ENCODE results near the gene ARPC5L. TPM values are rescaled to one million over a fixed set of nuclear protein-coding genes. Genes with fewer than 3 reads are reported as not detected.
A peak's percentile ranks its signal among the peaks of the same experiment; 100 is the strongest.
"Not testable (repeated sequence)": the region's sequence is repeated elsewhere in the genome, so short reads cannot be mapped to it uniquely, and the experiment has no call there.

Gene ARPC5L
- total RNA-seq, 4 donors from 2014 or later: 19.8 to 29.6 (median 20.4) TPM

DNA sequence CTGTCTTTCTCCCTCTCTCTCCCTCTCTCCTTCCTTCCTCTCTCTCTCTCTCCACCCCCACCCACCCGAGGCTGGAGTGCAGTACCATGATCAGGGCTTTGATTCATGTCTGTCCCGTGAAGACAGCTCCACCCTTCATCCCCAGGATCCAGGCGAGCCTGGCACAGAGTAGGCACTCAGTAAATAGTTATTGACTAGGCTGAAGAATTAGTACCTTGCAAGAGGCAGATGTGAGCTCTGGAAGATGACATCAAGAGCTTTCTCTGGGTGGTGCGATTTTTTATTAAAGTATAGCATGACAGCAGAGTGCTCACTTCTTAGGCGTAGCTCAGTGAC, 32.6 kb upstream of the ARPC5L start:
- TF ChIP-seq, protein P1, sequence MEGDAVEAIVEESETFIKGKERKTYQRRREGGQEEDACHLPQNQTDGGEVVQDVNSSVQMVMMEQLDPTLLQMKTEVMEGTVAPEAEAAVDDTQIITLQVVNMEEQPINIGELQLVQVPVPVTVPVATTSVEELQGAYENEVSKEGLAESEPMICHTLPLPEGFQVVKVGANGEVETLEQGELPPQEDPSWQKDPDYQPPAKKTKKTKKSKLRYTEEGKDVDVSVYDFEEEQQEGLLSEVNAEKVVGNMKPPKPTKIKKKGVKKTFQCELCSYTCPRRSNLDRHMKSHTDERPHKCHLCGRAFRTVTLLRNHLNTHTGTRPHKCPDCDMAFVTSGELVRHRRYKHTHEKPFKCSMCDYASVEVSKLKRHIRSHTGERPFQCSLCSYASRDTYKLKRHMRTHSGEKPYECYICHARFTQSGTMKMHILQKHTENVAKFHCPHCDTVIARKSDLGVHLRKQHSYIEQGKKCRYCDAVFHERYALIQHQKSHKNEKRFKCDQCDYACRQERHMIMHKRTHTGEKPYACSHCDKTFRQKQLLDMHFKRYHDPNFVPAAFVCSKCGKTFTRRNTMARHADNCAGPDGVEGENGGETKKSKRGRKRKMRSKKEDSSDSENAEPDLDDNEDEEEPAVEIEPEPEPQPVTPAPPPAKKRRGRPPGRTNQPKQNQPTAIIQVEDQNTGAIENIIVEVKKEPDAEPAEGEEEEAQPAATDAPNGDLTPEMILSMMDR (IDR thresholded peaks at IDR 0.05): no peak
- TF ChIP-seq POLR2A (IDR thresholded peaks at IDR 0.05): no peak
- intact Hi-C loops (cut with DNase I): no loop called here

DNA sequence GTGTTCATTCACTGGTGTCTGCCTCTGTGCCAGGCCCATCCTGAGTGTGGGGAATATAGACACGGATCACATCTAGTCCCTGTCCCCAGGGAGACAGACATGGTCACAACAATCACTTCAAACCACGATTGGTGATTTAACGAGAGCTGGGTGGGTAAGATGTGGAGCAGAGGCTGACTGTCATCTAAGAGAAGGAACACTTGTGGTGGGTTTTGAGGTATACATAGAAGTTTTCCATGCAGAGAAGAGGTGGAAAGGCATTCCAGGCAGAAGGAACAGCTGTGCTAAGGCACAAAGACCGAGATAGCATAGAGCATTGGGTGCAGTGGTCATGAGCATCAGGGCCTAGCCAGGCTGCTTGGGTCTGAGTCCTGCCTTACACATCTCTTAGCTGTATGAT, 31.3 kb upstream of the ARPC5L start:
- Histone ChIP-seq H3K4me1 (peaks cover 13 to 33% of the 10 kb centered on the region in 2 donors), H3K36me3 (no peaks in the 10 kb centered on the region), H3K4me3 (replicated peaks in 1 of 3) (no peak overlapping the region), H3K9me3 (no peaks in the 10 kb centered on the region), H3K27me3 (no peaks in the 10 kb centered on the region), H3K27ac (no peak overlapping the region)
- WGBS, 2 donors: 68 to 72% methylated on average over 4 of the region's 4 CpGs
- intact Hi-C loops (cut with DNase I): no loop called here
- no peak for TF ChIP-seq POLR2A (IDR thresholded peaks at IDR 0.05)
- TF ChIP-seq, protein P1 (IDR thresholded peaks at IDR 0.05): no peak
- DNase-seq: no peak

More for the DNA sequence above, 32.6 kb upstream of the ARPC5L start:
- no peak for DNase-seq
- Histone ChIP-seq H3K36me3 (no peaks in the 10 kb centered on the region), H3K4me3 (replicated peaks in 1 of 3) (no peak overlapping the region), H3K27me3 (no peaks in the 10 kb centered on the region), H3K4me1 (peaks cover under 1 to 20% of the 10 kb centered on the region in 2 donors), H3K9me3 (no peaks in the 10 kb centered on the region), H3K27ac (no peak overlapping the region)
- WGBS, 2 donors: 43 to 47% methylated on average over 5 of the region's 5 CpGs

- no peaks in the 10 kb centered on the region for H3K36me3 ChIP-seq
- no peak for TF ChIP-seq POLR2A (IDR thresholded peaks at IDR 0.05)
- TF ChIP-seq, protein P1 (IDR thresholded peaks at IDR 0.05): no peak
- H3K27ac ChIP-seq: peak overlapping the region in 2 of 3 donors; percentile 21 to 31
- peaks cover 13 to 38% of the 10 kb centered on the region in 2 donors for H3K4me1 ChIP-seq
- no peak for DNase-seq
- no peaks in the 10 kb centered on the region for H3K9me3 ChIP-seq
- no peaks in the 10 kb centered on the region for H3K27me3 ChIP-seq
- H3K4me3 ChIP-seq (replicated peaks in 1 of 3): no peak overlapping the region
- 77 to 78% methylated on average over 9 of the region's 9 CpGs for WGBS, 2 donors
- intact Hi-C loops (cut with DNase I): no loop called here
Observed at GRCh38 chr9:124831642-124832364, 30.1 kb upstream of the ARPC5L start.

GRCh38 chr9:124834591-124834990, 27.3 kb upstream of the ARPC5L start:
- peaks cover 13 to 38% of the 10 kb centered on the region in 2 donors for H3K4me1 ChIP-seq
- no peaks in the 10 kb centered on the region for H3K27me3 ChIP-seq
- H3K9me3 ChIP-seq: no peaks in the 10 kb centered on the region
- WGBS, 2 donors: 62 to 72% methylated on average over 7 of the region's 7 CpGs
- intact Hi-C loops (cut with DNase I): no loop called here
- no peak overlapping the region for H3K4me3 ChIP-seq (replicated peaks in 1 of 3)
- H3K27ac ChIP-seq: peak overlapping the region; percentile 32 to 87 (median 60)
- H3K36me3 ChIP-seq: no peaks in the 10 kb centered on the region
- TF ChIP-seq POLR2A (IDR thresholded peaks at IDR 0.05): no peak
- TF ChIP-seq, protein P1 (IDR thresholded peaks at IDR 0.05): no peak
- peak in 1 of 2 donors; percentile 36 for DNase-seq

GRCh38 chr9:124835026-124835557, 26.8 kb upstream of the ARPC5L start:
- 19 to 21% methylated on average over 6 to 12 of the region's 13 CpGs for WGBS, 2 donors
- H3K27me3 ChIP-seq: no peaks in the 10 kb centered on the region
- no peaks in the 10 kb centered on the region for H3K9me3 ChIP-seq
- intact Hi-C loops (cut with DNase I): loop anchor here (5.0 kb wide), 1 partner anchor 58 kb away; the partner anchor contains the start of gene OLFML2A
- no peak overlapping the region for H3K4me3 ChIP-seq (replicated peaks in 1 of 3)
- H3K27ac ChIP-seq: peak overlapping the region; percentile 32 to 87 (median 60)
- no peaks in the 10 kb centered on the region for H3K36me3 ChIP-seq
- peaks cover 13 to 38% of the 10 kb centered on the region in 2 donors for H3K4me1 ChIP-seq
- no peak for TF ChIP-seq POLR2A (IDR thresholded peaks at IDR 0.05)
- TF ChIP-seq, protein P1 (IDR thresholded peaks at IDR 0.05): no peak
- DNase-seq: peak; percentile 95 to 97

- H3K27me3 ChIP-seq; DNase-seq; H3K36me3 ChIP-seq; H3K9me3 ChIP-seq; H3K4me3 ChIP-seq (replicated peaks in 1 of 3); H3K27ac ChIP-seq: not testable (repeated sequence)
- WGBS, 2 donors: 72 to 83% methylated on average over 5 of the region's 5 CpGs
- peaks cover 17 to 26% of the 10 kb centered on the region in 2 donors for H3K4me1 ChIP-seq
- intact Hi-C loops (cut with DNase I): loop anchor here (5.0 kb wide), 1 partner anchor 61 kb away; the partner anchor contains the start of gene OLFML2A
Observed at GRCh38 chr9:124838132-124838531, 23.8 kb upstream of the ARPC5L start.

- DNase-seq; H3K36me3 ChIP-seq; H3K4me3 ChIP-seq (replicated peaks in 1 of 3); H3K9me3 ChIP-seq; H3K27me3 ChIP-seq; H3K27ac ChIP-seq: not testable (repeated sequence)
- intact Hi-C loops (cut with DNase I): loop anchor here (5.0 kb wide), 1 partner anchor 61 kb away; the partner anchor contains the start of gene OLFML2A
- H3K4me1 ChIP-seq: peaks cover 17 to 30% of the 10 kb centered on the region in 2 donors
- WGBS, 2 donors: 65 to 80% methylated on average over 5 to 20 of the region's 52 CpGs
Observed at GRCh38 chr9:124838567-124839275, 23.2 kb upstream of the ARPC5L start.

All from thyroid gland (tissue), 4 donors.